Activated T-cell treated with anti-CD3 and anti-CD28 coated beads, Interleukin-2, amount 50 U/mL, for 24 hours (primary cell): ENCODE results near the gene ALS2CL.

ENCODE experiments used
- DNase-seq: peaks from one replicate; pipeline ENCODE4 v3.0.0-alpha.2; 2020
- H3K27ac Mint-ChIP-seq: 2 replicates; pipeline ENCODE4 v1.8.0; 2020; ENCODE audit warnings: mild to moderate bottlenecking, mixed read lengths
- H3K27me3 Mint-ChIP-seq: 2 replicates; pipeline ENCODE4 v1.8.0; 2020; ENCODE audit warnings: mixed read lengths
- H3K36me3 Mint-ChIP-seq: 2 replicates; pipeline ENCODE4 v1.8.0; 2020; ENCODE audit warnings: low read depth, mixed read lengths
- H3K4me1 Mint-ChIP-seq: 2 replicates; pipeline ENCODE4 v1.8.0; 2020; ENCODE audit warnings: low read depth, mixed read lengths
- H3K4me3 Mint-ChIP-seq: 2 replicates; pipeline ENCODE4 v1.8.0; 2020; ENCODE audit warnings: mild to moderate bottlenecking, moderate library complexity, mixed read lengths
- H3K9me3 Mint-ChIP-seq: 2 replicates; pipeline ENCODE4 v1.8.0; 2020; ENCODE audit warnings: mixed read lengths

ALS2CL gene

DNA sequence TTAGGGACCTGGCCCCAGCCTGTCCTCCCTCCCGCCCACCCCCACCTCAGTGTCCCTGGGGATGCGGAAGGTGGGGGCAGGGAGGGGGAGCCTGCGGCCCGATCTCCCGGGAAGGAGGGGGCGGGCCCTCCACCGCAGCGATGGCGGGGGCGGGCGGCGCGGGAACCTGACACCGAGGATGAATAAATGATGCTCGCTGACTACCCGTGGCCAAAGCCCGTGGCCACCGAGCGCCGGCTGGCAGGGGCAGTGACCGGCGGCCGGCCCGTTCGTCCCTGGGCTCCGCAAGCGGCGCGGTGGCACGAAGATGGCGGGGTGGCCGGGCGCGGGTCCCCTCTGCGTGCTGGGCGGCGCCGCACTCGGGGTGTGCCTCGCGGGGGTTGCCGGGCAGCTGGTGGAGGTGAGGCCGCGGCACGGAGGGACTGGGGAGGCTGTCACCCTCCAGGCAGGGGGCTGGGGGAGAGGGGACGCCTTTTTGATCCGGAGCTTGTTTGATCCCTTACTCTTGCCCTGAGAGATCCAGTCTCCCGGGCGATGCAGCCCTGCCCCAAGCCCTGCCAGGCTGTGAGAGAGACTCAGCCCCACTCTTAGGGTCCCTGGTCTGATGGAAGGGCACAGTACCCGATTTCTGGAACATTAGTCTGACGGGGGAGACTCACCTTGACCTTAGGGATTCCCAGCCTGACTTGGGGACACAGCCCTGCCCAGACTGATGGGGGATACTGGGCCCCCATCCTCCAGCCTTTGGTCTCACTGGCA lies 7.9 kb upstream of the ALS2CL start, which contains the start of gene TMIE:
Gene TMIE, plus strand, starts transcription at position 212 of the 759 bp plus-strand sequence. Its CDS starts 96 bp downstream, at position 308.
- peaks cover 4% of the 10 kb centered on the region for H3K27me3 Mint-ChIP-seq
- no peak within 1 kb of the TSS for H3K27ac Mint-ChIP-seq

DNA sequence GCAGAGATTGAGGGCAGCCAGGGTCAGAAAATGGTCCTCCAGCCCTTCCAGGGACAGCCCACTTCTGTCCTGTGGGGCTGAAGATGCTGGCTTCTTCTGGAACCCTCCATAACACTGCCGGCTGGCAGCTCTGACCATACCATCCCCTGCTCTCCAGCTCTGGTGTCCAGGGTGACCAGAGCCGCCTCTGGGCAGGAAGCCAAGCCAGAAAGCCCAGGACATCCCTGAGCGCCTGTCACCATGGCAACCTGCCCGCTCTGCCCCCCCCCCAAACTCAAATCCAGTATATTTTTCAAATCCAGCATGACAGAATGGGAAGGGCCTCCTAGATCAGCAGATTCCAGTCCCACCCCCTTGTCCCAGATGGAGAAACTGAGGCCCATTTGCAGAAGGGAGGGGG lies 7.3 kb upstream of the ALS2CL start:
- Mint-ChIP-seq H3K4me3 (no peak overlapping the region), H3K9me3 (no peaks in the 10 kb centered on the region), H3K4me1 (peaks cover 17% of the 10 kb centered on the region), H3K36me3 (no peaks in the 10 kb centered on the region), H3K27me3 (peaks cover 4% of the 10 kb centered on the region), H3K27ac (no peak overlapping the region)
- DNase-seq: no peak

More for the DNA sequence above, 7.9 kb upstream of the ALS2CL start, which contains the start of gene TMIE:
- Mint-ChIP-seq H3K9me3 (no peaks in the 10 kb centered on the region), H3K4me3 (peak within 1 kb of the TSS; percentile 15), H3K36me3 (no peaks in the 10 kb centered on the region), H3K4me1 (peaks cover 12% of the 10 kb centered on the region)
- no peak for DNase-seq

DNA sequence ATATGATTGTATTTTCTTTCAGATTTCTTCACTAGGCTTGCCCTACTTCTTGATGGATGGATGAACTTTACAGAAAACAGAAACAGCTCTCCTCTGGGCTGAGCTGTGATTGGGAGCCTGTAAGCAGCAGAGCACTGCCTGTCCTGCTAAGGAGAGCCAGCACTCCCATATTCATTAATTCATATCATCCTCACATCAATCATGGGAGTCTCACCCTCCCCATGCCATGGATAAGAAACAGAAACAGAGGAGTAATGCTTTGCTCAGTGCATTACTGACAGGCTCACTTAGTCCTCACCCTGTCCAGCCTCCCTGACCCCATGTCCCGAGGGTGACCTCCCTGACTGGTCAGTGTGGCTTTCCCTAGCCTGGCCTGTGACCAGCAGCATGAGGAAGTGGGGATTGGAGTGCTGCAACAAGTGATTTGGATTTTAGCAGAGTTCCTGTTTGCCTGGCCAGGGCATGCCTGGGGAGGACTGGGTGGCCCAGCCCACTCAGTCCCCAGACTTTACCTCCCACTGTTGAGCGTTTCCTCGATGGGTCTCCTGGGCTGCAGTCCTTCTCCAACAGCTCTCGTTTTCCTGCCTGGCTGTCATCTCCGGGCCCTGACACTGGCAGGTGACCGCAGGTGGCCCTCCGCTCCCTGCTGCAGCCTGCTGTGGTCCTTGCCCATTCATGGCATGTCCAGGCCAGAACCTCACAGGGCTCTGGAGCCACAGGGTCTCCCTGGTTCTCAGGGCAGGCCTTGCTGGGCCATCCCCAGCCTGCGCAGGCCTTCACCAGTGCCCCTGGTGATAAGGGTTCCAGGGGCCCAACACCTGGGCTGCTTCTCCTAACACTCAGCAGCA lies 6.4 kb upstream of the ALS2CL start:
- Mint-ChIP-seq H3K36me3 (no peaks in the 10 kb centered on the region), H3K27ac (no peak overlapping the region), H3K9me3 (no peaks in the 10 kb centered on the region), H3K4me3 (no peak overlapping the region), H3K27me3 (peaks cover 4% of the 10 kb centered on the region), H3K4me1 (peaks cover 26% of the 10 kb centered on the region)
- no peak for DNase-seq

DNA sequence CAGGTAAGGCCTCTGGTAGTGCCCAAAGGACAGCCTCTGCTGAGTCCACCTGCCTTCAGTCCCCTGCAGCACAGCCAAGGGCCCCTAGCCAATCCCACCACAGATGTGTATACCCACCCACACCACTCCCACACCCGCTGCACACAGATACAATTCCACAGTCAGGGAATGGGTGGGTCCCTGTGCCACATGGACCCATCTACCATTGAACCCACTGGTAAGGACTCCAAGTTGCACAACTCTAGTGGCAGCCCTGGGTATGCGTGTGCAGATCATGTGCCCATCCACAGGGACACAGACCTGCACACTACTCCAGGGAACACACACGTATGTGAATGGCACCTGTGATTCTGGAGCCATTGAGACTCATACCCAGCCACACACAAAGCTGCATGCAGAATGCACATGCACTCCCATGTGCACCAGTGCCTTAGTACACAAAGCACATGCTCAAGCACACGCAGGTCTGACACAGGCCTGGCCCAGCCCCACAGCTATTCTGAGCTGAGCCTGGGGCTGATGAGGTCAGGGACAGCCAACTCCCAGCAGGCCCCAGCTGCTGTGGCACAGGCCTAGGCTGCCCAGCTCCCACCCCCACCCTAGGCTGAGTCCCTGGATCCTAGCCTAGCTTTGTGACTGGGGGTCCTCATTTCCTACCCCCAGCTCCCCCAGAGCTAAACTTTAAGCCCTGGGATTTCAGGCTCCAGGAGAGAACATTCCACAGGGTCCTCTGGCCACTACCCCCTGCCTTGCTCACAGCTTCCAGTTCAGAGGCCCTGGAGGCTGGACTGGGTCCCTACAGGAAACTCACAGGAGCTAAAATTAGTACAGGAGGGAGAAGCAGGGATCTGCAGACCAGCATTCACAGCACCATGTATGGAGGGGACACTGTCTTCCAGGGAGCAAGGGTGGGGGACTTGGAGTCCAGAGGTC lies 2.7 kb upstream of the ALS2CL start:
- Mint-ChIP-seq H3K4me3 (no peak overlapping the region), H3K36me3 (no peaks in the 10 kb centered on the region), H3K27me3 (no peaks in the 10 kb centered on the region), H3K9me3 (no peaks in the 10 kb centered on the region), H3K27ac (peak overlapping the region; percentile 82), H3K4me1 (peaks cover 44% of the 10 kb centered on the region)
- DNase-seq: no peak

DNA sequence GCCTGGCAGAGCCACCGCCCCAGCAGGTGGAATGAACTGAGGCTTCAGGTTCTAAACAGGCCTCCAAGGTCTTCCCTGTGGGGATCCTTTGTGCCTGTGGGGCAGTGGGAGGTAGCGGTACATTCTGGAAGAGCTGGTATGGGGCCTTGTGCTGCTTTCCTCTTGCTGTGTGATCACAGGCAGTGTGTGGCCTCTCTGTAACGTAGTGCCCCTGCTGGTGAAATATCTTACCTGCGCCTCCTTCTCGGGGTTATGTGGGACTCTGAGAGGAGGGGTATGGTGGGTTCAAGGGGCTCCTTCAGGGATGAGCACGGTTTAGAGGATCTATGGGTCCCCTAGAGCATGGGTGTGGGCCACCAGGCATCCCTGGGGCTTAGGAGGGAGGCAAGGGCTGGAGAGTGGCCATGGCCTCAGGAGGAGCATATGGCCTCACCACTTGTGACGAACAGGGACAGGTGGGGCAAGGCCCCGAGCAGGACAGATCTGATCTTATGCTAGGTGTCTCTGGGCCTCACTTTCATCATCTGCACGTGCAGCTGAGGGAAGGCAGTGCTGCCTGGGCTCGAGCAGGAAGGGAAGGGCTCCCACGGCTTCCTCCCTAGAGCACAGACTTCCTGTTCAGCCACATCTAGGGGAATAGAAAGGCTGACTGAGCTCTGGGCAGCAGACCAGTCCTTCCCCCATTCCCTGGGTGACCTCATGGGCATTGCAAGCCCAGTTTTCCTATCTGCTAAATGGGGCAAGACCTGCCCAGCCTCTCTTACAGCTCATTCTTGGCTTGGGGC lies 1.9 kb upstream of the ALS2CL start:
- DNase-seq: peak; percentile 76
- H3K9me3 Mint-ChIP-seq: no peaks in the 10 kb centered on the region
- H3K27me3 Mint-ChIP-seq: no peaks in the 10 kb centered on the region
- H3K36me3 Mint-ChIP-seq: no peaks in the 10 kb centered on the region
- peak overlapping the region; percentile 82 for H3K27ac Mint-ChIP-seq
- peak overlapping the region; percentile 18 for H3K4me3 Mint-ChIP-seq
- peaks cover 49% of the 10 kb centered on the region for H3K4me1 Mint-ChIP-seq

DNA sequence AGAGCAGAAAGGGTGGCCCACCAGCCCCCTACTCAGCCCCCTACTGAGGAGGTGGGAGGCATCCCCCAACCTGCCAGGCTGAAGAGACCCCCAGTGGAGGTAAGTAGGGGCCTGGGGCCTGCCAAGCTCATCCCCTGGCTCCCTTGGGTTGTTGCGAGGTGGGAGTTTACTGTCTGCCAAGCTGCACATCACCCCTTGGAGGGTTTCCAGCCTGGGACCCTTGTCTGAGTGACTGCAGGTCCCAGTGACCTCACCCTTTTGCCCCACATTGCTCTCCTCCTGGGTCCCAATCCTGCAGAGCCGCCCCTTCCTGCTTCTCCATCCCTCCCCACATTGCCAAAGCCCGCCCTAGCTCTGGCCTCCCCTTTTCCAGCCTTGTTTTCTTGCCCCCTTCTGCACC lies 1.0 kb upstream of the ALS2CL start:
- H3K9me3 Mint-ChIP-seq: no peaks in the 10 kb centered on the region
- peak overlapping the region; percentile 48 for H3K4me3 Mint-ChIP-seq
- no peak for DNase-seq
- H3K4me1 Mint-ChIP-seq: peaks cover 48% of the 10 kb centered on the region
- H3K36me3 Mint-ChIP-seq: no peaks in the 10 kb centered on the region
- H3K27me3 Mint-ChIP-seq: no peaks in the 10 kb centered on the region
- H3K27ac Mint-ChIP-seq: peak overlapping the region; percentile 67

DNA sequence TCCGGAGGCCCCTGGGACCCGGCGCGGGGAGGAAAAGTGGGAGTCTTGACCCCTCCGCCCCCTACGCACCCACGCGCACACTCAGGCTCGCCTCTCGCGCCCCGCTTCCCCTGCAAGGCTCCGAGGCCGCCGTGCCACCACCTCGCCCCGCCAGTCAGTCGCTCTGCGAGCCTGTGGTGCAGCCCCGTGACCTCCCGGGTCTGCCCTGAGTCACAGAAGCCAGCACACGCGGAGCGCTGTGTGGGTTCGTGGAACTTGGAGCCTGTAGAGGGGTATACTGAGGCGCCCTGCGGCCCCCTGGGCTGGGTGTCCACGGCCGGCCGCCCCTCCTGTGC lies 380 bp upstream of the ALS2CL start:
- DNase-seq: no peak
- Mint-ChIP-seq H3K4me1 (peaks cover 45% of the 10 kb centered on the region), H3K9me3 (no peaks in the 10 kb centered on the region), H3K27ac (no peak overlapping the region), H3K27me3 (no peaks in the 10 kb centered on the region), H3K36me3 (no peaks in the 10 kb centered on the region), H3K4me3 (peak overlapping the region; percentile 48)

DNA sequence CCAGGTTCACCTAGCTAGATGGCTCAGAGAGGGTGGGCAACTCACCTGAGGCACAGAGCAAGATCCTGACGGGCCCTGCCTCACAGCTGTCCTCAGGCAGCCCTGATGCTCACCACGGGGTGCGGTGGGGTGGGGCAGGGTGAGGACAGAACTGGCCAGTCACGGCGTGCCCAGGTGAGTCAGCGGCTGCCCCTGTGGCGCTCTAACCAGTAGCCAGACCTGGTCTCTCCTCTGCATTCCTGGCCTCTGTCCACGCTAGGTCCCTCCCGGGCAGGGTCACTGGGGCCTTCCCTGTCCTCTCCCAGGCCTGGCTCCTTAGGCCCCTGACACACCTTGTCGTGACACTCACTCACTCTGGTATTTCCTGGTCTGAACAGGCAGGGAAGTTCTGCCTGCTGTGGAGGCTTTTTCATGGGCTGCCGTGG lies 901 bp downstream of the ALS2CL start:
- Mint-ChIP-seq H3K36me3 (no peaks in the 10 kb centered on the region), H3K27me3 (no peaks in the 10 kb centered on the region), H3K9me3 (no peaks in the 10 kb centered on the region), H3K27ac (no peak overlapping the region), H3K4me3 (peak overlapping the region; percentile 76), H3K4me1 (peaks cover 45% of the 10 kb centered on the region)
- no peak for DNase-seq

DNA sequence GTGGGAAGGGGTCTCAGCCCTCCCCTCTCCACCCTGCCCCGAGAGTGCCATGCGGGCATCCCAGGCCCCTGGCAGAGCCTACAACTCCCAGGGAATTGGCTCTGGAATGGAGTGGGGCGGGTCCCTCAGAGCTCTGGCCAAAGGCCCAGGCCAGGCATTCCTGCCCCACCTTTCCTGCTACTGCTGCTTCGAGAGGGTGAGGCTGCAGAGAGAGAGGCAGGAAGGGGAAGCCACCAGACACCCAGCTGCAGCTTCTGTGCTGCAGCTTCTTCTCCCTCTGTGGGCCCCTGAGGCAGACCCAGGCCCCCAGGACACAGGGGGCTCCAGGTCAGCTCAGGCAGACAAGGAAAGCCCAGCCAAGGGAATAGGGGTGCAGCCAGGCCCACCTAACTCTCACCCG lies 2.7 kb downstream of the ALS2CL start:
- Mint-ChIP-seq H3K36me3 (no peaks in the 10 kb centered on the region), H3K27ac (no peak overlapping the region), H3K27me3 (no peaks in the 10 kb centered on the region), H3K4me1 (peaks cover 41% of the 10 kb centered on the region), H3K4me3 (no peak overlapping the region), H3K9me3 (no peaks in the 10 kb centered on the region)
- DNase-seq: no peak

DNA sequence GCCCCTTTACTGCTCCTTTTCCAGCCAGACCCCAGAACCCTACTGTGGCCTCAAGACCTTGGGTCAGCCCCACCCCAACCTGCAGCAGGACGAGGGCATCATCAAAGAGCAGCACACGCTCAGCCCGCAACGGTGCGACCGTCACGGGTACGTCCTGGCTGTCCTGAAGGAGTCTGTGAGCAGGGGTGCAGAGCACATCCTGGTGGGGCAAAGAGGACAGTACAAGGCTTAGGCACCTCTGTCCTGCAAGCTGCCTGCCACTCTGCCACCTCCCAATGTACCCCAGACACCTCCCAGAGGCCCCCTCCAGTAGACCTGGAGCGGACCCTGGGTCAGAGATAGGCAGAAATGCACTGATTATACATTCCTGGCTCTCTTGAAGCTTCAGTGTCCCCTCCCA lies 8.0 kb downstream of the ALS2CL start:
- Mint-ChIP-seq H3K36me3 (peaks cover 3% of the 10 kb centered on the region), H3K4me1 (peaks cover 1% of the 10 kb centered on the region), H3K27me3 (no peaks in the 10 kb centered on the region), H3K27ac (no peak overlapping the region), H3K4me3 (no peak overlapping the region), H3K9me3 (no peaks in the 10 kb centered on the region)
- DNase-seq: no peak

DNA sequence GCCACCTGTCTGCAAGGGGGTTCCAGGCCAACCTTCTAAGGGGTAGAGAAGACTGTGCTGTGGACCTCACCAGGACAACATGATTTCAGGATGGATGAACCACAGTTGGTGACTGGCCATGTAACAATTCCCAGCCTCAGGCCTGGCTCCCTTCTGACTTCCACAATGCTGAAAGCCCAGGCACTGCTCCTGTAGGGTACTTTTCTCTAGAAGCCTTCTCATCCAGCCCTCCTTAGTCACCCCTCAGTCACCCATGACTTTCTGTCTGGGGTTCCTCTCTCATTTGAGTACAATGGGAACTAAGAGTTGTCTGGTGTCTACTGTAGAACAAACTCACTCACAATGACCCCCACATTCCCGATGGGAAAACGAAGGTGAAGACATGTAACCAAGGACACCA lies 8.6 kb downstream of the ALS2CL start:
- no peak overlapping the region for H3K4me3 Mint-ChIP-seq
- no peak for DNase-seq
- no peak overlapping the region for H3K27ac Mint-ChIP-seq
- H3K4me1 Mint-ChIP-seq: no peaks in the 10 kb centered on the region
- H3K9me3 Mint-ChIP-seq: no peaks in the 10 kb centered on the region
- H3K36me3 Mint-ChIP-seq: peaks cover 3% of the 10 kb centered on the region
- no peaks in the 10 kb centered on the region for H3K27me3 Mint-ChIP-seq

DNA sequence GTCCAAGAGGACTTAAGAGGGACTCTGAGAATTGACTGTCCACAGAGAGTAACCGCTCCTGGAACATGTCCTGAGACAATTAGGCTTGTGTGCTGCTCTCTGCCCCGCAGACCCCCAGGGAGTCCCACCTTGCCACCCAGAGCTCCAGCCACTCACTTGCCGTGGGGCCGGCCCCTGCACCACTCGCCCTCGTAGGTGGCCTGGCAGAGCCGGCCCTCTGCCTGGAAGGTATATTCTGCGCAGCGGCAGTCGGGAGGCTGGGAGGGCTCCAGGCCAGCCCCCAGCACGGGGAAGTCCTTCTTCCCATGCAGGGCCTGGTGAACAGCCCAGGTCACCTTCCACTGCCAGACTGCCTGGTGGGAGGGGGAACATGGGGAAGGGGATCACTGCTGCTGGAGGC lies 10.5 kb downstream of the ALS2CL start:
- Mint-ChIP-seq H3K9me3 (no peaks in the 10 kb centered on the region), H3K27me3 (no peaks in the 10 kb centered on the region), H3K36me3 (peaks cover 3% of the 10 kb centered on the region), H3K4me3 (no peak overlapping the region), H3K27ac (no peak overlapping the region), H3K4me1 (no peaks in the 10 kb centered on the region)
- no peak for DNase-seq

DNA sequence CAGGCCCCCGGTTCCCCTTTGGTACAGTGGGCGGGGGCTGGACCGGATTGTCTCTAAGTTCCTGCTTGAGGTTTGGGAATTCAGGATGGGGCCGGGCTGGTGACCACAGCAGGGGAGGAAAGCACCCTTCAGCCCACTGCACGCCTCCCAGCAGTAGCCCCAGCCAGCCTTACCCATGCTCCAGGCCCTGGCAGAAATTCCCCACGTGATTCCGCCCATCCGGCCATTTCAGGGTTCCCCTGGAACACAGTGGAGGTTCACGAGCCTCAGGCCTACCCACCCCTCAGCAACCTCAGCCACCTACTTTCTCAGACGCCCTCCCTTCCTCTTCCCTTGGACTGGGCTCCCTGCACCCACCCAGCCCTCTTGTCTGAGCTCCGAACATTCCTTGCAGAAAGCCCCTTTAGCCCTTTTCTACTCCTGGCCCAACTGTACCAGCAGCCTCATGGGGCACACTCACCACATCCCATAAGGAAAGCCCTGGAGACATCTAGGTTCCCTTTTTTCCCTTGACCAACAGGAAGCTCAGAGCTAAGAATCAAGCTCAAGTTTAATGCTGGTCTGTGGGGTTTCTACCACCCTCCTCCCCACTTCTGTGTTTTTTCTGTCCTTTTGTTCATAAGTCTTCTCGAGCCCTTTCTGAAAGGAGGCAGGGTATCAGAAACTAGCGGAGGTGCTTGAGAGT lies 11.5 kb downstream of the ALS2CL start:
- H3K27ac Mint-ChIP-seq: no peak overlapping the region

More for the DNA sequence above, 11.5 kb downstream of the ALS2CL start:
- no peaks in the 10 kb centered on the region for H3K27me3 Mint-ChIP-seq
- no peaks in the 10 kb centered on the region for H3K4me1 Mint-ChIP-seq
- no peak overlapping the region for H3K4me3 Mint-ChIP-seq
- no peaks in the 10 kb centered on the region for H3K9me3 Mint-ChIP-seq
- DNase-seq: no peak
- peaks cover 3% of the 10 kb centered on the region for H3K36me3 Mint-ChIP-seq
